CD1c-positive myeloid dendritic cell (primary cell): Measurements from ENCODE around the gene PROX1.
"Not testable (repeated sequence)": the region's sequence is repeated elsewhere in the genome, so short reads cannot be mapped to it uniquely, and the experiment has no call there.

ENCODE experiments used
- DNase-seq: peaks from one replicate; pipeline ENCODE4 v3.0.0-alpha.2; 2016; ENCODE audit errors: extremely low spot score

Gene PROX1

GRCh38 chr1:214068979-214069378, 81.2 kb downstream of the PROX1 start:
- DNase-seq, result no peak

GRCh38 chr1:214071469-214071868, 83.7 kb downstream of the PROX1 start:
- DNase-seq, result no peak

GRCh38 chr1:214072426-214073157, 84.8 kb downstream of the PROX1 start:
- DNase-seq, result no peak

GRCh38 chr1:214074477-214074876, 86.7 kb downstream of the PROX1 start:
- no peak for DNase-seq

GRCh38 chr1:214075305-214075998, 87.7 kb downstream of the PROX1 start:
- no peak for DNase-seq

- DNase-seq, result no peak
Measured at GRCh38 chr1:214075999-214076707, 88.4 kb downstream of the PROX1 start.

GRCh38 chr1:214076708-214077065, 88.9 kb downstream of the PROX1 start:
- no peak for DNase-seq

- DNase-seq, result no peak
Measured at GRCh38 chr1:214078950-214079349, 91.2 kb downstream of the PROX1 start.

GRCh38 chr1:214085325-214085724, 97.6 kb downstream of the PROX1 start:
- DNase-seq, result no peak

GRCh38 chr1:214086945-214087344, 99.2 kb downstream of the PROX1 start:
- DNase-seq, result no peak

- not testable (repeated sequence) for DNase-seq
Measured at GRCh38 chr1:214089003-214089402, 101.2 kb downstream of the PROX1 start.
